HepG2 (cell line): ENCODE data around the gene CPN1. TPM values are rescaled to one million over a fixed set of nuclear protein-coding genes. Genes with fewer than 3 reads are reported as not detected.

Experiments
- CREB1 ChIP-seq, 2 experiments: fragments of 450-650 bp in 1 of 2; IDR thresholded peaks; 2 replicates each; pipeline ENCODE4 v1.6.1; 2016 to 2017; ENCODE audit warnings: control low read depth in 1 of 2, mild to moderate bottlenecking in 1 of 2, missing compliant biosample characterization in 1 of 2, missing genetic modification characterization in 1 of 2
- GFI1 ChIP-seq: sonication (generic); formaldehyde crosslinking; IDR thresholded peaks from 2 replicates; pipeline ENCODE4 v1.5.0; 2020; ENCODE audit warnings: missing genetic modification reagents, mild to moderate bottlenecking, borderline replicate concordance
- KLF16 ChIP-seq, 2 experiments: sonication (generic) in 1 of 2; formaldehyde crosslinking in 1 of 2; IDR thresholded peaks; 2 replicates each; pipeline versions ENCODE4 v1.6.1 to v1.8.0; 2016 to 2023; ENCODE audit warnings: missing genetic modification reagents in 2 of 2, missing compliant biosample characterization in 1 of 2
- MAZ ChIP-seq, 2 experiments: sonication (generic) in 1 of 2; formaldehyde crosslinking in 1 of 2; IDR thresholded peaks; 2 replicates each; pipeline versions ENCODE4 v1.5.0 to v1.6.1; 2012 to 2020; ENCODE audit warnings: low read depth in 2 of 2, mild to moderate bottlenecking in 2 of 2, borderline replicate concordance in 1 of 2, improper control_type of control experiment in 1 of 2, low read length in 1 of 2, missing genetic modification reagents in 1 of 2, moderate library complexity in 1 of 2
- NONO ChIP-seq, 2 experiments: fragments of 450-650 bp in 1 of 2; sonication (generic) in 1 of 2; formaldehyde crosslinking in 1 of 2; IDR thresholded peaks in 1 of 2; conservative IDR thresholded peaks in 1 of 2; 2 replicates each; pipeline versions ENCODE4 v1.6.1 to v1.8.0; 2017 to 2022; ENCODE audit warnings: mild to moderate bottlenecking in 1 of 2, missing genetic modification reagents in 1 of 2, moderate library complexity in 1 of 2
- NR1H2 ChIP-seq: sonication (generic); formaldehyde crosslinking; IDR thresholded peaks from 2 replicates; pipeline ENCODE4 v1.8.1; 2022; ENCODE audit warnings: low read depth, missing genetic modification reagents, borderline replicate concordance
- RBAK ChIP-seq: sonication (generic); formaldehyde crosslinking; IDR thresholded peaks from 2 replicates; pipeline ENCODE4 v1.5.1; 2020; ENCODE audit warnings: mild to moderate bottlenecking, missing genetic modification reagents
- SALL1 ChIP-seq: sonication (generic); formaldehyde crosslinking; IDR thresholded peaks from 2 replicates; pipeline ENCODE4 v1.8.0; 2022; ENCODE audit warnings: mild to moderate bottlenecking, missing genetic modification reagents
- ZFP82 ChIP-seq: sonication (generic); formaldehyde crosslinking; IDR thresholded peaks from 2 replicates; pipeline ENCODE4 v1.5.1; 2020; ENCODE audit warnings: mild to moderate bottlenecking, missing genetic modification reagents, borderline replicate concordance
- ZNF224 ChIP-seq: sonication (generic); formaldehyde crosslinking; IDR thresholded peaks from 2 replicates; pipeline ENCODE4 v1.5.0; 2020; ENCODE audit warnings: mild to moderate bottlenecking, missing genetic modification reagents
- ZNF670 ChIP-seq: sonication (generic); formaldehyde crosslinking; IDR thresholded peaks from 2 replicates; pipeline ENCODE4 v1.8.0; 2022; ENCODE audit warnings: mild to moderate bottlenecking, missing genetic modification reagents, borderline replicate concordance
- ZNF724P ChIP-seq: sonication (generic); formaldehyde crosslinking; IDR thresholded peaks from 2 replicates; pipeline ENCODE4 v1.8.0; 2022; ENCODE audit warnings: missing genetic modification reagents, borderline replicate concordance
- polyA plus RNA-seq, 8 experiments: library from polyadenylated mRNA; depleted of rRNA in 3 of 8; stranded (reverse) in 7 of 8; unstranded in 1 of 8; fragments of >200 nt; fragmentation: Illumina TruSeq in 4 of 8; extraction: Trizol in 4 of 8; gene quantifications; 2 replicates each; pipeline versions ENCODE4 v1.2.1 to v1.2.3, GENCODE V29; 2011 to 2016; ENCODE audit warnings: low read depth in 4 of 8, missing spikeins in 1 of 8, mixed read lengths in 1 of 8; ENCODE audit not compliant: insufficient read depth in 1 of 8
- total RNA-seq, 5 experiments: library from RNA; depleted of rRNA; stranded (reverse); fragments of >200 nt; fragmentation: Illumina TruSeq; extraction: Trizol; gene quantifications; 2 replicates each; pipeline ENCODE4 v1.2.3, GENCODE V29; 2016; ENCODE audit warnings: low read depth in 1 of 5
- TF ChIP-seq, protein P1 (sequence below): sonication (generic); formaldehyde crosslinking; IDR thresholded peaks from 2 replicates; pipeline ENCODE4 v1.5.1; 2020; ENCODE audit warnings: missing genetic modification reagents, mild to moderate bottlenecking, borderline replicate concordance
- TF ChIP-seq, protein P2 (sequence below): IDR thresholded peaks from 2 replicates; pipeline ENCODE4 v1.6.1; 2016; ENCODE audit warnings: mild to moderate bottlenecking
- TF ChIP-seq, protein P3 (sequence below): sonication (generic); formaldehyde crosslinking; IDR thresholded peaks from 2 replicates; pipeline ENCODE4 v1.4.0; 2020; ENCODE audit warnings: missing genetic modification reagents, low read depth, mild to moderate bottlenecking, borderline replicate concordance
- TF ChIP-seq, protein P4 (sequence below): sonication (generic); formaldehyde crosslinking; IDR thresholded peaks from 2 replicates; pipeline ENCODE4 v1.5.1; 2020; ENCODE audit warnings: mild to moderate bottlenecking, missing genetic modification reagents

CPN1 gene
- total and polyA plus RNA-seq, 2 of the 13 experiments (the other 11 are each of a cell fraction or from before 2014, with no cell fraction given) = 17.3 to 35.1 TPM

DNA sequence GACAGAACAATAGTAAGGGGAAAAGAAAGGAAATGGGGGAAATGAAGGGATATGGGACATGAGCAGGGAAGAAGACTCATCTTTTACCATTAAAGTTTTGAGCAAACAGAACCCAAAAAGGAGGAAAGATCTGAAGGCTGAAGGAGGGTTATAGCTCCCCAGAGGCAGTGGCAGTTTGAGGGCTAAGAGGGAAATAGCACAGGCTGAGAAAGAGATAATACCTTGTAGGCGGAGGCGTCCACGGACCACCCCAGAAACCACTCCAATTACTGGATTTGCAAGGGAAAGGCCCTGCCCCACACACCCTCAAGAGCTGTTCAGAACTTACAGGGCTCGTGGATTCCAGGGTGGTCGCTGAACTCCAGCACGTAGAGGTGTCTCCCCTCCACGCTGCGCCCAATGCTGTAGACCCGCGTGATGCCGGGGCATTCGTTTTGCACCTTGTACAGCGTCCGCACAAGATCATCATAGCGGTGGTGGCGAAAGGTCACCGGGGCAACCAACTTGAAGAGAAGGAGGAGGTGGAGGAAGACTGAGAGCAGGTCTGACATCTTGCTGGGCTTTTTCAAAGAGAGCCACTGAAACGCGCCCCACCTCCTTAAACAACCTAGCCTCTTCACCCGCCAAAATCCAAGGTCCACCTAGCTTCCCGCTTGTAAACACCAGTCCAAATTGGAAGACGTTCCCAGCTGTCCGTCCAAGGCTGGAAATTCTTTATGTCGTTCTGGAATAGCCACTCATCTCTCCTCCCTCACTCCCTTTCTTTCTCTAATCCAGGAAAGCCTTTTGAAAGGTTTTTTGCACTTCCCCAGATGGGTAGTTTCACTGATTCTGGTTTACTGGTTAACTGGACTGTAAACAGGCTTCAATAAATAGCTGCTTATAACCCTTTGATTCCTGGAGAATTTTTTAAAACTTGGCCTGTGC lies at the start of gene CPN1 (continued):
- TF ChIP-seq, protein P1, sequence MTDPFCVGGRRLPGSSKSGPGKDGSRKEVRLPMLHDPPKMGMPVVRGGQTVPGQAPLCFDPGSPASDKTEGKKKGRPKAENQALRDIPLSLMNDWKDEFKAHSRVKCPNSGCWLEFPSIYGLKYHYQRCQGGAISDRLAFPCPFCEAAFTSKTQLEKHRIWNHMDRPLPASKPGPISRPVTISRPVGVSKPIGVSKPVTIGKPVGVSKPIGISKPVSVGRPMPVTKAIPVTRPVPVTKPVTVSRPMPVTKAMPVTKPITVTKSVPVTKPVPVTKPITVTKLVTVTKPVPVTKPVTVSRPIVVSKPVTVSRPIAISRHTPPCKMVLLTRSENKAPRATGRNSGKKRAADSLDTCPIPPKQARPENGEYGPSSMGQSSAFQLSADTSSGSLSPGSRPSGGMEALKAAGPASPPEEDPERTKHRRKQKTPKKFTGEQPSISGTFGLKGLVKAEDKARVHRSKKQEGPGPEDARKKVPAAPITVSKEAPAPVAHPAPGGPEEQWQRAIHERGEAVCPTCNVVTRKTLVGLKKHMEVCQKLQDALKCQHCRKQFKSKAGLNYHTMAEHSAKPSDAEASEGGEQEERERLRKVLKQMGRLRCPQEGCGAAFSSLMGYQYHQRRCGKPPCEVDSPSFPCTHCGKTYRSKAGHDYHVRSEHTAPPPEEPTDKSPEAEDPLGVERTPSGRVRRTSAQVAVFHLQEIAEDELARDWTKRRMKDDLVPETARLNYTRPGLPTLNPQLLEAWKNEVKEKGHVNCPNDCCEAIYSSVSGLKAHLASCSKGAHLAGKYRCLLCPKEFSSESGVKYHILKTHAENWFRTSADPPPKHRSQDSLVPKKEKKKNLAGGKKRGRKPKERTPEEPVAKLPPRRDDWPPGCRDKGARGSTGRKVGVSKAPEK (CRISPR knock-in tag) = peak; percentile 27; the same call in 1 of the 2 replicates
- TF ChIP-seq SALL1 (CRISPR knock-in tag) (peak; percentile 72), ZNF724P (CRISPR knock-in tag) (0 out of 2 replicates have a peak, but pooled peaks have one; percentile 37), NR1H2 (peak; percentile 40; the same call in 1 of the 2 replicates), NONO (IDR thresholded peaks at IDR 0.05) (no peak), NONO (CRISPR knock-in tag; conservative IDR thresholded peaks at IDR 0.05) (no peak), ZFP82 (0 out of 2 replicates have a peak, but pooled peaks have one; percentile 39), KLF16 (CRISPR knock-in tag; IDR thresholded peaks at IDR 0.05) (peak in 1 of 2 experiments; percentile 57; a peak in 1 of 4 replicates), CREB1 (IDR thresholded peaks at IDR 0.05) (no peak), CREB1 (CRISPR knock-in tag; IDR thresholded peaks at IDR 0.05) (no peak), ZNF224 (no peak), GFI1 (CRISPR knock-in tag) (peak; percentile 21; the same call in 1 of the 2 replicates), MAZ (IDR thresholded peaks at IDR 0.05; ENCODE audit: borderline replicate concordance, low read depth, low read length) (no peak), MAZ (CRISPR knock-in tag; IDR thresholded peaks at IDR 0.05; ENCODE audit: low read depth) (peak; percentile 54; the same call in 1 of the 2 replicates), ZNF670 (peak; percentile 51; the same call in 1 of the 2 replicates), RBAK (CRISPR knock-in tag) (0 out of 2 replicates have a peak, but pooled peaks have one; percentile 32)
- TF ChIP-seq, protein P2, sequence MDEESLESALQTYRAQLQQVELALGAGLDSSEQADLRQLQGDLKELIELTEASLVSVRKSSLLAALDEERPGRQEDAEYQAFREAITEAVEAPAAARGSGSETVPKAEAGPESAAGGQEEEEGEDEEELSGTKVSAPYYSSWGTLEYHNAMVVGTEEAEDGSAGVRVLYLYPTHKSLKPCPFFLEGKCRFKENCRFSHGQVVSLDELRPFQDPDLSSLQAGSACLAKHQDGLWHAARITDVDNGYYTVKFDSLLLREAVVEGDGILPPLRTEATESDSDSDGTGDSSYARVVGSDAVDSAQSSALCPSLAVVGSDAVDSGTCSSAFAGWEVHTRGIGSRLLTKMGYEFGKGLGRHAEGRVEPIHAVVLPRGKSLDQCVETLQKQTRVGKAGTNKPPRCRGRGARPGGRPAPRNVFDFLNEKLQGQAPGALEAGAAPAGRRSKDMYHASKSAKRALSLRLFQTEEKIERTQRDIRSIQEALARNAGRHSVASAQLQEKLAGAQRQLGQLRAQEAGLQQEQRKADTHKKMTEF (CRISPR knock-in tag) = 0 out of 2 replicates have a peak, but pooled peaks have one; percentile 13
- TF ChIP-seq, protein P3, sequence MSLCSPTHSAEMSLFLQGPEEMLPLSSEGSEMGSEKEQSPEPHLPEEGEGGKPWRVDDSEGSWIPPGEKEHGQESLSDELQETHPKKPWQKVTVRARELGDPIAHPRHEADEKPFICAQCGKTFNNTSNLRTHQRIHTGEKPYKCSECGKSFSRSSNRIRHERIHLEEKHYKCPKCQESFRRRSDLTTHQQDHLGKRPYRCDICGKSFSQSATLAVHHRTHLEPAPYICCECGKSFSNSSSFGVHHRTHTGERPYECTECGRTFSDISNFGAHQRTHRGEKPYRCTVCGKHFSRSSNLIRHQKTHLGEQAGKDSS (CRISPR knock-in tag) = no peak
- TF ChIP-seq, protein P4, sequence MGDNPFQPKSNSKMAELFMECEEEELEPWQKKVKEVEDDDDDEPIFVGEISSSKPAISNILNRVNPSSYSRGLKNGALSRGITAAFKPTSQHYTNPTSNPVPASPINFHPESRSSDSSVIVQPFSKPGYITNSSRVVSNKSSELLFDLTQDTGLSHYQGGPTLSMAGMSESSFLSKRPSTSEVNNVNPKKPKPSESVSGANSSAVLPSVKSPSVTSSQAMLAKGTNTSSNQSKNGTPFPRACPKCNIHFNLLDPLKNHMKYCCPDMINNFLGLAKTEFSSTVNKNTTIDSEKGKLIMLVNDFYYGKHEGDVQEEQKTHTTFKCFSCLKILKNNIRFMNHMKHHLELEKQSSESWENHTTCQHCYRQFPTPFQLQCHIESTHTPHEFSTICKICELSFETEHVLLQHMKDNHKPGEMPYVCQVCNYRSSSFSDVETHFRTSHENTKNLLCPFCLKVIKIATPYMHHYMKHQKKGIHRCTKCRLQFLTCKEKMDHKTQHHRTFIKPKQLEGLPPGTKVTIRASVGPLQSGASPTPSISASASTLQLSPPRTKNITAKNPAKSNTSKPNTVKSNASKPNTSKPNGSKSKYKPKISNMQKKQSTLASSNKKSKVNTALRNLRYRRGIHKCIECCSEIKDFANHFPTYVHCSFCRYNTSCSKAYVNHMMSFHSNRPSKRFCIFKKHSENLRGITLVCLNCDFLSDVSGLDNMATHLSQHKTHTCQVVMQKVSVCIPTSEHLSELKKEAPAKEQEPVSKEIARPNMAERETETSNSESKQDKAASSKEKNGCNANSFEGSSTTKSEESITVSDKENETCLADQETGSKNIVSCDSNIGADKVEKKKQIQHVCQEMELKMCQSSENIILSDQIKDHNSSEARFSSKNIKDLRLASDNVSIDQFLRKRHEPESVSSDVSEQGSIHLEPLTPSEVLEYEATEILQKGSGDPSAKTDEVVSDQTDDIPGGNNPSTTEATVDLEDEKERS = 0 out of 2 replicates have a peak, but pooled peaks have one; percentile 32
